Ascending aorta (tissue), 2 donors: Measurements from ENCODE around the gene CARF. TPM values are rescaled to one million over a fixed set of nuclear protein-coding genes. Genes with fewer than 3 reads are reported as not detected.

Source experiments
- DNase-seq, 2 donors: peaks; one replicate each; pipeline ENCODE4 v3.0.0-alpha.2; 2019; ENCODE audit warnings: low spot score in 2 of 2
- H3K27ac ChIP-seq, 2 donors: fragments of 200-600 bp; sonication (generic); one replicate each; pipeline ENCODE4 v1.5.1; 2016 to 2017; ENCODE audit warnings: mild to moderate bottlenecking in 1 of 2
- H3K27me3 ChIP-seq: fragments of 200-600 bp; sonication (generic); one replicate; pipeline ENCODE4 v1.5.1; 2017
- H3K36me3 ChIP-seq, 2 donors: fragments of 200-600 bp; sonication (generic); one replicate each; pipeline ENCODE4 v1.5.1; 2016
- H3K4me1 ChIP-seq, 2 donors: fragments of 200-600 bp; sonication (generic); one replicate each; pipeline ENCODE4 v1.5.1; 2016 to 2017; ENCODE audit warnings: mild to moderate bottlenecking in 1 of 2
- H3K4me3 ChIP-seq, 2 donors: fragments of 200-600 bp; sonication (generic); one replicate each; pipeline ENCODE4 v1.5.1; 2016 to 2017; ENCODE audit warnings: mild to moderate bottlenecking in 1 of 2
- H3K9me3 ChIP-seq, 2 donors: fragments of 200-600 bp; sonication (generic); one replicate each; pipeline ENCODE4 v1.5.1; 2016
- CTCF ChIP-seq, 3 experiments: fragments of 200-600 bp in 2 of 3; fragments of 450-650 bp in 1 of 3; sonication (generic) in 2 of 3; IDR thresholded peaks; one replicate each; pipeline ENCODE4 v1.5.1; 2016 to 2019; ENCODE audit warnings: antibody characterized with exemption in 3 of 3, mild to moderate bottlenecking in 1 of 3, moderate library complexity in 1 of 3
- intact Hi-C: fragments of 100-400 bp; cut with DNase I; formaldehyde crosslinking; loops from one replicate; pipeline ENCODE4 v1.15.1; 2023
- total RNA-seq: library from RNA; depleted of rRNA; stranded (reverse); fragments of >200 nt; gene quantifications from one replicate; pipeline ENCODE4 v1.1.0, GENCODE V29; 2016

CARF gene
- total RNA-seq, 1 donor from 2014 or later = 26.2 TPM

- TF ChIP-seq CTCF (IDR thresholded peaks at IDR 0.05) = no peak
- intact Hi-C loops = loop anchor here (2.0 kb wide), 1 partner anchor 21 kb away; the partner anchor contains the start of gene NBEAL1
Measured at GRCh38 chr2:203035879-203036470, 123.9 kb downstream of the CARF start.

More at GRCh38 chr2:203035879-203036470, 123.9 kb downstream of the CARF start:
- Histone ChIP-seq H3K27ac (peak overlapping the region; percentile 87 to 88), H3K4me3 (peak overlapping the region in 1 of 2 donors; percentile 12), H3K9me3 (no peaks in the 10 kb centered on the region), H3K4me1 (peaks cover 8 to 67% of the 10 kb centered on the region in 2 donors), H3K36me3 (no peaks in the 10 kb centered on the region), H3K27me3 (no peaks in the 10 kb centered on the region)
- no peak for DNase-seq

Other genes with a start within 250 kb of the CARF start
- gene ICA1L, start 40.5 kb upstream of the CARF start, total RNA-seq = 0.43 TPM
- gene WDR12, start 602 bp upstream of the CARF start, total RNA-seq = 2.1 TPM
- gene NBEAL1, start 102.6 kb downstream of the CARF start, total RNA-seq = 33.0 TPM